ENCODE results near the gene SIDT1. TPM values are rescaled to one million over a fixed set of nuclear protein-coding genes. Genes with fewer than 3 reads are reported as not detected.

SIDT1 gene
- 0.92 TPM for total RNA-seq (ENCODE audit: unreplicated experiment)
- long read RNA-seq, result 0 reads

- Mint-ChIP-seq H3K9me3 (ENCODE audit: unreplicated experiment) (no peaks in the 10 kb centered on the region), H3K27ac (ENCODE audit: unreplicated experiment) (peak within 1 kb of the TSS; percentile 10), H3K36me3 (ENCODE audit: low read depth, unreplicated experiment) (no peaks in the 10 kb centered on the region), H3K27me3 (ENCODE audit: unreplicated experiment) (peaks cover 25% of the 10 kb centered on the region), H3K4me3 (ENCODE audit: unreplicated experiment) (peak within 1 kb of the TSS; percentile 86), H3K4me1 (ENCODE audit: unreplicated experiment) (peaks cover 42% of the 10 kb centered on the region)
- DNase-seq (ENCODE audit: low spot score), result no peak
- no peak for TF ChIP-seq CTCF (IDR thresholded peaks at IDR 0.05; ENCODE audit: unreplicated experiment)
These were observed at the start of gene SIDT1 for GRCh38 chr3:113531826-113532697. TSS of gene SIDT1 (plus strand) at chr3:113532555. CDS start at chr3:113533022, 467 bp downstream.

GRCh38 chr3:113485161-113485609 is 47.2 kb upstream of the SIDT1 start:
- no peak for DNase-seq (ENCODE audit: low spot score)

GRCh38 chr3:113495035-113495434 is 37.3 kb upstream of the SIDT1 start:
- peak; percentile 19 for DNase-seq (ENCODE audit: low spot score)
- Mint-ChIP-seq H3K27me3 (ENCODE audit: unreplicated experiment) (peaks cover 1% of the 10 kb centered on the region), H3K9me3 (ENCODE audit: unreplicated experiment) (no peaks in the 10 kb centered on the region), H3K4me1 (ENCODE audit: unreplicated experiment) (peaks cover 12% of the 10 kb centered on the region), H3K4me3 (ENCODE audit: unreplicated experiment) (no peak overlapping the region), H3K36me3 (ENCODE audit: low read depth, unreplicated experiment) (no peaks in the 10 kb centered on the region), H3K27ac (ENCODE audit: unreplicated experiment) (no peak overlapping the region)
- TF ChIP-seq CTCF (IDR thresholded peaks at IDR 0.05; ENCODE audit: unreplicated experiment), result peak; percentile 32

More at GRCh38 chr3:113485161-113485609, 47.2 kb upstream of the SIDT1 start:
- H3K36me3 Mint-ChIP-seq (ENCODE audit: low read depth, unreplicated experiment), result peaks cover 7% of the 10 kb centered on the region
- TF ChIP-seq CTCF (IDR thresholded peaks at IDR 0.05; ENCODE audit: unreplicated experiment), result no peak
- no peak overlapping the region for H3K27ac Mint-ChIP-seq (ENCODE audit: unreplicated experiment)
- H3K4me1 Mint-ChIP-seq (ENCODE audit: unreplicated experiment), result no peaks in the 10 kb centered on the region
- no peaks in the 10 kb centered on the region for H3K27me3 Mint-ChIP-seq (ENCODE audit: unreplicated experiment)
- no peak overlapping the region for H3K4me3 Mint-ChIP-seq (ENCODE audit: unreplicated experiment)
- H3K9me3 Mint-ChIP-seq (ENCODE audit: unreplicated experiment), result no peaks in the 10 kb centered on the region

GRCh38 chr3:113496924-113497323 is 35.4 kb upstream of the SIDT1 start:
- no peak overlapping the region for H3K27ac Mint-ChIP-seq (ENCODE audit: unreplicated experiment)
- H3K36me3 Mint-ChIP-seq (ENCODE audit: low read depth, unreplicated experiment), result no peaks in the 10 kb centered on the region
- no peaks in the 10 kb centered on the region for H3K27me3 Mint-ChIP-seq (ENCODE audit: unreplicated experiment)
- no peak for DNase-seq (ENCODE audit: low spot score)
- no peak overlapping the region for H3K4me3 Mint-ChIP-seq (ENCODE audit: unreplicated experiment)
- TF ChIP-seq CTCF (IDR thresholded peaks at IDR 0.05; ENCODE audit: unreplicated experiment), result no peak
- H3K4me1 Mint-ChIP-seq (ENCODE audit: unreplicated experiment), result peaks cover 20% of the 10 kb centered on the region
- H3K9me3 Mint-ChIP-seq (ENCODE audit: unreplicated experiment), result no peaks in the 10 kb centered on the region

All from endothelial cell (in vitro differentiated cells).